ENCODE data around the gene LRP1B. TPM values are rescaled to one million over a fixed set of nuclear protein-coding genes. Genes with fewer than 3 reads are reported as not detected.
"Not testable (repeated sequence)": the region's sequence is repeated elsewhere in the genome, so short reads cannot be mapped to it uniquely, and the experiment has no call there.

LRP1B gene
- total and polyA plus RNA-seq, 2 donors from 2014 or later = 0.69 to 1.2 TPM

DNA sequence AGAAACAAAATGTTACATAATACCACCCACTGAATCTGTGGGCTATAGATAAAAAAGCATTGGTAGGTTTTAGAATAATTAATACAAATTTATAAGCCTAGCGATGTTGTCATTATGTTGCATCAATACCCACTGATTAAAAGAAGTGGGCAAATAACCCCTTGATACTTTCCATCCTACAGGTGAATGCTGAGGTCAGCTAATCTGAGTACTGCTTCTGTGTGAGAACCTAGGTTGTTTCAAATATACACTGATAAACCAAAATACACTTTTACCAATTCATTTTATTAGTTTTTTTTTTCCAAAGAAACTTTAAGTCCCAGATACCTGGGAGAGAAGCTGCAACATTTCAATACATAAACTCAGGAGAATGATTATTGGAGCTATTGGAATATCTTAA lies 948.6 kb downstream of the LRP1B start:
- DNase-seq (no peak), FAIRE-seq (no peak)
- no peaks in the 10 kb centered on the region for H3K36me3 ChIP-seq (ENCODE audit: control insufficient read depth in 2 of 3, insufficient read depth in 3 of 3, low read length in 3 of 3)
- H3K27ac ChIP-seq (ENCODE audit: low read depth in 2 of 2, low read length in 2 of 2) = no peak overlapping the region
- H3K9ac ChIP-seq (ENCODE audit: low read length in 3 of 3) = no peak overlapping the region
- no peak overlapping the region for H3K4me3 ChIP-seq (ENCODE audit: low read length in 3 of 3)
- TF ChIP-seq, protein P1, sequence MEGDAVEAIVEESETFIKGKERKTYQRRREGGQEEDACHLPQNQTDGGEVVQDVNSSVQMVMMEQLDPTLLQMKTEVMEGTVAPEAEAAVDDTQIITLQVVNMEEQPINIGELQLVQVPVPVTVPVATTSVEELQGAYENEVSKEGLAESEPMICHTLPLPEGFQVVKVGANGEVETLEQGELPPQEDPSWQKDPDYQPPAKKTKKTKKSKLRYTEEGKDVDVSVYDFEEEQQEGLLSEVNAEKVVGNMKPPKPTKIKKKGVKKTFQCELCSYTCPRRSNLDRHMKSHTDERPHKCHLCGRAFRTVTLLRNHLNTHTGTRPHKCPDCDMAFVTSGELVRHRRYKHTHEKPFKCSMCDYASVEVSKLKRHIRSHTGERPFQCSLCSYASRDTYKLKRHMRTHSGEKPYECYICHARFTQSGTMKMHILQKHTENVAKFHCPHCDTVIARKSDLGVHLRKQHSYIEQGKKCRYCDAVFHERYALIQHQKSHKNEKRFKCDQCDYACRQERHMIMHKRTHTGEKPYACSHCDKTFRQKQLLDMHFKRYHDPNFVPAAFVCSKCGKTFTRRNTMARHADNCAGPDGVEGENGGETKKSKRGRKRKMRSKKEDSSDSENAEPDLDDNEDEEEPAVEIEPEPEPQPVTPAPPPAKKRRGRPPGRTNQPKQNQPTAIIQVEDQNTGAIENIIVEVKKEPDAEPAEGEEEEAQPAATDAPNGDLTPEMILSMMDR (IDR thresholded peaks at IDR 0.05; ENCODE audit: borderline replicate concordance, extremely low read depth, insufficient read depth) = no peak
- no peaks in the 10 kb centered on the region for H3K27me3 ChIP-seq (ENCODE audit: control insufficient read depth, insufficient read depth, low read length)
- intact Hi-C loops (cut with DNase I) = no loop called here
- H3K9me3 ChIP-seq (ENCODE audit: control insufficient read depth in 2 of 3, insufficient read depth in 1 of 3, low read length in 3 of 3) = no peaks in the 10 kb centered on the region
- no peaks in the 10 kb centered on the region for H3K4me1 ChIP-seq (ENCODE audit: control insufficient read depth in 2 of 3, insufficient read depth in 2 of 3, low read depth in 1 of 3, low read length in 3 of 3)

DNA sequence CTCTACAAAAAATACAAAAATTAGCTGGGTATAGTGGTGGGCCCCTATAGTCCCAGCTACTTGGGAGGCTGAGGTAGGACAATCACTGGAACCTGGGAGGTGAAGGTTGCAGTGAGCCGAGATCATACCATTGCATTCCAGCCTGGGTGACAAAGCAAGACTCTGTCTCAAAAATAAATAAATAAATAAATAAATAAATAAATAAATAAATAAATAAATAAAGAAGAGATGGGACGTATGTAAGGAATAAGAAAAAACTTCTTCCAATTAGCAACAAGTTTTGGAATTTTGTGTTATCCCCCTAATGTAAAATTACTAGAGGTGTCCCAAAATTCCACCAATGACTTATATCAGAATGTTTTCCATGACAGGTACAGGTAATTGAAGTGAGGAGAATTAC lies 961.7 kb downstream of the LRP1B start:
- FAIRE-seq; intact Hi-C loops (cut with DNase I); H3K4me1 ChIP-seq (ENCODE audit: control insufficient read depth in 2 of 3, insufficient read depth in 2 of 3, low read depth in 1 of 3, low read length in 3 of 3); H3K9ac ChIP-seq (ENCODE audit: low read length in 3 of 3); H3K4me3 ChIP-seq (ENCODE audit: low read length in 3 of 3); H3K27ac ChIP-seq (ENCODE audit: low read depth in 2 of 2, low read length in 2 of 2); H3K27me3 ChIP-seq (ENCODE audit: control insufficient read depth, insufficient read depth, low read length); H3K9me3 ChIP-seq (ENCODE audit: control insufficient read depth in 2 of 3, insufficient read depth in 1 of 3, low read length in 3 of 3); H3K36me3 ChIP-seq (ENCODE audit: control insufficient read depth in 2 of 3, insufficient read depth in 3 of 3, low read length in 3 of 3); DNase-seq: not testable (repeated sequence)

DNA sequence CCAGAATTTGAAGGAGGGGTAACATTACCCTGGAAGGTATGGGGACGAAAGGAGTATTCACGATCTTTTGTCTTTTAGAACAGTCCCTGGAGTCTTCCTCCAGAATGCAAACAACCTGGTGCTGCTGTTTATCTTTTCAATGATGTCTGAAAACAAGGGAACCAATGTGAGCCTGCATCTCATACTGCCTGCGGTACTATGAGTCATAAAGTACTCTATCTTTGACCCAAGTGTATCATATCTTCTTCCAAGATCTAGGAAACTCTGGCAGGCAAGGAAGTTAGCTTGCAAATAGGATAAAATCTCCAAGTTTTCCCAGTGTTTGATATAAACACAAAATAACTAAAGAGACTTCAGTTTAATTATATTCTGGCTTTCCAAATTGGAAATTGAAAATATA lies 968.5 kb downstream of the LRP1B start:
- TF ChIP-seq, protein P1 (IDR thresholded peaks at IDR 0.05; ENCODE audit: borderline replicate concordance, extremely low read depth, insufficient read depth) = no peak
- DNase-seq = no peak
- Histone ChIP-seq H3K27me3 (ENCODE audit: control insufficient read depth, insufficient read depth, low read length) (no peaks in the 10 kb centered on the region), H3K9ac (ENCODE audit: low read length in 3 of 3) (no peak overlapping the region), H3K27ac (ENCODE audit: low read depth in 2 of 2, low read length in 2 of 2) (no peak overlapping the region), H3K9me3 (ENCODE audit: control insufficient read depth in 2 of 3, insufficient read depth in 1 of 3, low read length in 3 of 3) (no peaks in the 10 kb centered on the region), H3K4me1 (ENCODE audit: control insufficient read depth in 2 of 3, insufficient read depth in 2 of 3, low read depth in 1 of 3, low read length in 3 of 3) (no peaks in the 10 kb centered on the region), H3K36me3 (ENCODE audit: control insufficient read depth in 2 of 3, insufficient read depth in 3 of 3, low read length in 3 of 3) (no peaks in the 10 kb centered on the region), H3K4me3 (ENCODE audit: low read length in 3 of 3) (no peak overlapping the region)
- intact Hi-C loops (cut with DNase I) = no loop called here
- no peak for FAIRE-seq

DNA sequence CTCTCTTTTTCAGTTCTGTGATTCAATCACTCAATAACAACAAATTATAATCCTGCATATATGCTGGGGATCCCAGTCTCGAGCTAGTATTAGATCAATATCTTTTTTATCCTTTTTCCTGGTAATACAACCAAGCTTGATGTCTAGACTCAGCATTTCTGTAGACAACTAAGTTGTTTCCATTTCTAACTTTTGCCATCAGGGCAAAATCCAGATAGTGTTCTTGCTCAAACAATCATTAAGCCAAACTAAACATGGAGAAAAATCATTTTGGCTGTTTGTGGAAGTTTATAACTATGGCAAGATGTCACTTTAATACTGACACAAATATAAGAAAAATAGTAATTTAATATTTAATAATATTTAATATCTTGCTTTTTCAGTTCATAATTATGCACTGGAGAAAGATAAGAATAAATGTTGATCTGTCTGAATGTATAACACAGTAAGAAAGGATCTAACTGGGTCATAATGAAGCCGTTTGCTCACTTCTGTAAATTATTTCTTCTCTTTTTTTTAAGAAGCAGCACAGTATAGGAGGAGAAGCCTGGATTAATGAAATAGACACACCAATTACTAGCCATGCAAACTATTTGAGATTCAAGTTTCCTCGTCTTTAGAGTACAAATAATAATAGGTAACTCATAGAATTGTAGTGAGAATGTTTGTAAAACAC lies 979.1 kb downstream of the LRP1B start:
- H3K4me1 ChIP-seq (ENCODE audit: control insufficient read depth in 2 of 3, insufficient read depth in 2 of 3, low read depth in 1 of 3, low read length in 3 of 3) = no peaks in the 10 kb centered on the region
- H3K36me3 ChIP-seq (ENCODE audit: control insufficient read depth in 2 of 3, insufficient read depth in 3 of 3, low read length in 3 of 3) = no peaks in the 10 kb centered on the region
- TF ChIP-seq, protein P1 (IDR thresholded peaks at IDR 0.05; ENCODE audit: borderline replicate concordance, extremely low read depth, insufficient read depth) = no peak
- no peak overlapping the region for H3K27ac ChIP-seq (ENCODE audit: low read depth in 2 of 2, low read length in 2 of 2)
- intact Hi-C loops (cut with DNase I) = no loop called here
- no peak for FAIRE-seq
- no peak overlapping the region for H3K9ac ChIP-seq (ENCODE audit: low read length in 3 of 3)
- H3K4me3 ChIP-seq (ENCODE audit: low read length in 3 of 3) = no peak overlapping the region
- DNase-seq = no peak
- no peaks in the 10 kb centered on the region for H3K27me3 ChIP-seq (ENCODE audit: control insufficient read depth, insufficient read depth, low read length)
- H3K9me3 ChIP-seq (ENCODE audit: control insufficient read depth in 2 of 3, insufficient read depth in 1 of 3, low read length in 3 of 3) = no peaks in the 10 kb centered on the region
